ENCODE results near the gene GTF2A2.
"Not testable (repeated sequence)": the region's sequence is repeated elsewhere in the genome, so short reads cannot be mapped to it uniquely, and the experiment has no call there.

Gene GTF2A2

DNA sequence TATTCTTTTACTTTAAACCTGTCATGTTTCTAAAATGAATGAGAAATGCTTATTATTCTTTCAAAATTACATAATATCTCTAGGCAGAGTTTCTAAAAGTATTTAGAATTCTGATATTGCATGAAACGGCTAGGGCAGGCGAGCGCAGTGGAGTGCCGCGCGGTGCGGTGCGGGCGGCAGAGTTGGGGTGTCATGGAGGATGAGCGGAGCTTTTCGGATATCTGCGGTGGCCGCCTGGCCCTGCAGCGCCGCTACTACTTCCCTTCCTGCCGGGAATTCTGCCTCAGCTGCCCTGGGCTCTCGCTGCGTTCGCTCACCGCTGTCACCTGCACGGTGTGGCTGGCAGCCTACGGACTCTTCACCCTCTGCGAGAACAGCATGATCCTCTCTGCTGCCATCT is 19.2 kb upstream of the GTF2A2 start:
- no peak for DNase-seq (ENCODE audit: extremely low read depth in 1 of 2, low read depth in 1 of 2)

DNA sequence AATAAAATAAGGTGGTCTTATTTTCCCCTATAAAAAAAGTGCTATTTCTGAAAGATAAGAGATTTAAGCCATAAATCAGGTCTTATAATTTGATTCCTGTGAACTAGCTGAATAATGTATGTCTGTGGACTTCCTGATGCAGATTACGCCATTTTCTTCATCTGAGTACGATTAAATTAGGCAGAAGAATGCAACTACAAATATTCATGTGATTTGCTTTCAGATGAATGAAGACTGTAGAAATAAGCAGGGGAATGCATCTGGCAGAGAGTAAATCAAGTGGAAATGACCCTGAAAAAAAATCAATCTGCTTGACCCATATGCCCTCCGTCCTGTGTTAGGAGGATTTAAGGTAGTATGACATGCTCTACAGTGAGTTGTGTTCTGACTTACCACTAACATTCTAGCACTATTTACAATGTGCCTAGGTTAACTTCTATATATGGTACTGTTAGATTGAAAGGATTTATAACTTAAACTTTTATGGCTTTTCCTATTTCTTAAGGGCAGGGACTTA is 17.1 kb upstream of the GTF2A2 start:
- no peak for DNase-seq (ENCODE audit: extremely low read depth in 1 of 2, low read depth in 1 of 2)

DNA sequence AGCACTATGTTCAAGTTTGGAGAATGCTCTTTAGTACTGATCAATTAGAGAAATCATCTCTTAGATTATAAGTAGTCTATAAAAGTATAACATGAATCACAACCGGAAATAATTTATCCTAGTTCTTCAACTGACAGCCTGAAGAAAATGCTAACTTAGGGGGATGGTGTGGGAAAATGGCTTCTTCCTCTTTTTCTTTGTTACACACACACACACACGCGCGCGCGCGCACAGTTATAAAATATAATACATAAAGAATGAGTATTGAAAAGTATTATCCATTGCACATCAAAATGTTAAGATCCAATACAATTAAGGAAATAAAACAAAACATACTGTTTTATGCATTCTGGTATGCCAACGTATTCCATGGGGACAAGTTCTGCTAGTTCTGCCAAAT is 11.2 kb upstream of the GTF2A2 start:
- no peak for DNase-seq (ENCODE audit: extremely low read depth in 1 of 2, low read depth in 1 of 2)

DNA sequence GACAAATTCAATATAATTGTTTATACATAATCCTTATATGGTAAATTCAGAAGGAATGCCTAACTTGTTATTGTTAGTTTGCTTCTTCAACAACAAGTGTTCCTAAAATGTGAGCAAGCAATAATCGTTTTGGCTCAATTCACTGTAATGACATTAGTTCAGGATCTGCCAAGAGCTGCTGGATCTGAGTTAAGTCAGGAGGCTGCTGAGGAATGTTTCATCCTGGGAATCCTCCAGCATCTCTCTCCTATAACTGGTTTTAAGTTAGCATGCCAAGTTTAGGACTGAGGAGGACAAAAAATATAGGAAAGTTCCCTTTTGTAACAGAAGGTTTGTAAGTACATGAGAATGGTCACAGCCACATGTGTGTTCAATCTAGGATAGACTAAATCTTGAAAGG is 4.9 kb upstream of the GTF2A2 start:
- DNase-seq (ENCODE audit: extremely low read depth in 1 of 2, low read depth in 1 of 2), result no peak

DNA sequence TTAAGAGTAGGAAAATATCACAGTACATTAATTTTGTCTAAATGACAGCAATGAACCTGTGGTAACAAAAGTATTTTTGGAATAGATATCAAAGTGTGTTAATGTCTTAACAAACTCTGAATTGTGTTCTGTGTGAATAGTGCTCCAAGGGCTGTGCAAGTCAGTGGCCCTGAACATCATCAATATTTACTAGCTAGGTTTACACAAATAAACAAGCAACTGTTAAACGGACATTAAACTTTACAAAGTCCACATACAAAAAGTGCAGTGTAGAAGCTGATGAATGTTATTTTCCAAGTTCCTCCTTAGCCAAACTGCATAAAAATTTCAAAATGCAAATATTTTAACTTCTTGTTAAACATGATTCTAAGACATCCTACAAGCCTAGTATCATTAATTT is 2.1 kb upstream of the GTF2A2 start:
- DNase-seq (ENCODE audit: extremely low read depth in 1 of 2, low read depth in 1 of 2), result no peak

DNA sequence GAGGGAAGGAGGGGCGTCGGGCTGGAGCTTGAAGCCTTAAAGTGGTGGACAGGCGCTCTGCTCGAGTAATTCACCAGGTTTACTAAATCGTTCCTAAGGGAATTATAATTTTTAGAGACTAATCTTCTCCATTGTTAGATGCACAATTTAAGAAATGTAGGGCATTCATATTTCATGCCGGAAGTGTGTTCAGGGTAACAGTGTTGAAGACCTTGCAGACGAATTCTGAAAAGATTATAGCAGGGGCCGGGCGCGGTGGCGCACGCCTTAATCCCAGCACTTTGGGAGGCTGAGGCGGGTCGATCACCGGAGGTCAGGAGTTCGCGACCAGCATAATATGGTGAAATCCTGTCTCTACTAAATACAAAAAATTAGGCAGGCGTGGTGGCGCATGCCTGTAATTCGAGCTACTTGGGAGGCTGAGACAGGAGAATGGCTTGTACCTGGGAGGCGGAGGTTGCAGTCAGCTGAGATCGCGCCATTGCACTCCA is 365 bp upstream of the GTF2A2 start:
- no peak for DNase-seq (ENCODE audit: extremely low read depth in 1 of 2, low read depth in 1 of 2)

DNA sequence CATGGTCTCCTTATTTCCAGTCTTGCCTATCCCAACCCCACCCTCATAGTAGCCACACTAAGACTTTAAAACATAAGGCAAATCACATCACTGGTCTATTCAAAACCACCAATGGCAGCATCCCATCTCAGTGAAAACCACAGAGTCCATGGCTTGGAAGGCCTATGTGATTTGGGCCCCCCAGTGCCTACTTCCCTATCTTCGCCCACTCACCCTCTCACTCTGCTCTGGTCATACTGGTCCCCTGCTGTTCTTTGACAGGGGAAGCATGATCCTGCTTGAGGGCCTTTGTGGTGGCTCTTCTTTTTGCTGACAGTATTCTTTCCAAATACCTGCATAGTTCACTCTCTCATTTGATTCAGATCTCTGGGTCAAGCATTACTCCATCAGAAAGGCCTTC is 3.3 kb downstream of the GTF2A2 start:
- DNase-seq (ENCODE audit: extremely low read depth in 1 of 2, low read depth in 1 of 2), result no peak

DNA sequence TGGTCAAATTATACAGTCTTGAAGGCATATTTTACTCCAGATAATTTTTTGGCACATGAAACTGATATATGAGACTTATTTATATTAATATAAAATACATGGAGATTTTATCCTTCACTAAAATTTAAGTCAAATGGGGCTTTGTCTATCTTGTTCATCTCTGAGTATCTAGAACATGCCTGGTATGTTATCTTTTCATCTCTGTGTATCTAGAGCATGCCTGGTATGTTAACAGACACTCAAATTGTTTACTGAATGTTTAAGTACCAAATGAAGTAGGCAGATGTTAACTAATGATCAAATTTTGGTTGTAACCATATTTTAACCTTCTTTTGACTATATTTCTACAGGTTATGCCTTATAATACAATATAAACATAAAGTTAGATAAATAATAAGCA is 7.7 kb downstream of the GTF2A2 start:
- no peak for DNase-seq (ENCODE audit: extremely low read depth in 1 of 2, low read depth in 1 of 2)

DNA sequence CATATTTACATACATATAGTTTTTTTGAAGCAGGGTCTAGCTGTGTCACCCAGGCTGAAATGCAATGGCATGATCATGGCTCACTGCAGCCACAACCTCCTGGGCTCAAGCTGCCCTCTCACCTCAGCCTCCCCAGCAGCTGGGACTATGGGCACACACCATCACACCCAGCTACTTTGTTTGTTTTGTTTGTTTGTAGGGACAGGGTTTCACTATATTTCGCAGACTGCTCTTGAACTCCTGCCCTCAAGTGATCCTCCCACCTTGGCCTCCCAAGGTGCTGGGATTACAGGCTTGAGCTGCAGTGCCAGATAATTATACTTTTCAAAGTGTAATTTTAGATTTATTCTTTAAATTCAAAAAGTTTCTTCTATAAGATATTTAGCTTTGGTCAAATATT is 10.2 kb downstream of the GTF2A2 start:
- DNase-seq (ENCODE audit: extremely low read depth in 1 of 2, low read depth in 1 of 2), result no peak

DNA sequence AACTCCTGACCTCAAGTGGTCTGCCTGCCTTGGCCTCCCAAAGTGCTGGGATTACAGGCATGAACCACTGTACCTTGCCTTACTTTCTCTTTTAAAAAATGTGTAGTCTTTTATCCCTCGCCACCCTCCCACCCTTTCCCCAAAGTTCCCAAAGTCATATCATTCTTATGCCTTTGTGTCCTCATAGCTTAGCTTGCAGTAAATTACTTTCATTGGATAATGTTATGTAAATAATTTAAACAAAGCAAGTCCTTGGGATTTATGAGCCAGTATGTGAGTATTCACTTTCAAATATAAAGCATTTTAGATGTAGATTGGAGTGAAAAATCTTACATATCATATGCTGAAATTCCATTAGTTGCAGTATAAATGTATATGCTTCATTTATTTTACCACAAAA is 11.0 kb downstream of the GTF2A2 start:
- DNase-seq (ENCODE audit: extremely low read depth in 1 of 2, low read depth in 1 of 2), result no peak

DNA sequence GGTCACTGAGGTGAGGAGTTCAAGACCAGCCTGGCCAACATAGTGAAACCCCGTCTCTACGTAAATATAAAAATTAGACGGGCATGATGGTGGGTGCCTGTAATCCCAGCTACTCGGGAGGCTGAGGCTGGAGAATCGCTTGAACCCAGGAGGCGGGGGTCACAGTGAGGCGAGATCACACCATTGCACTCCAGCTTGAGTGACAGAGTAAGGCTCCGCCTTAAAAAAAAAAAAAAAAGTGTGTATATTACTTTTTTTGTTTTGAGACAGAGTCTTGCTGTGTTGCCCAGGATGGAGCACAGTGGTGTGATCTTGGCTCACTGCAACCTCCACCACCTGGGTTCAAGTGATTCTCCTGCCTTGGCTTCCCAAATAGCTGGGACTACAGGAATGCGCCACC is 11.5 kb downstream of the GTF2A2 start:
- DNase-seq (ENCODE audit: extremely low read depth in 1 of 2, low read depth in 1 of 2), result not testable (repeated sequence)

DNA sequence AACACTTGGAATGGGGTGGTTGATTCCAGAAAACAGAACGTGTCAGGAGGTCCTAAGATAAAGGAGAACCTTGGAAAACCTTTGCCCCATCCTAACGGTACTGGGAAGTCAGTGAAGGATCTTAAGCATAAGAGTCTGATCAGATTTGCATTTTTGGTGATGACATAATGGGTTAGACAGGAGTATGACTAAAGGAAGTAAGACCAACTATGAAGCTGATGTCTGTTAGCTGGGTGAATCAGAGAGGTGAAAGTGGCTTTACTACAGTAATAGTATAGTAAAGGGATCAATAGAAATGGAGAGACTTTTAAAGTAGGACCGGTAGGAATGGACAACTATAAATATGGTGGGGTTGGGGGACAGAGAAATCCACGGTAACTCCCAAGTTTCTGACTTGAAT is 12.6 kb downstream of the GTF2A2 start:
- DNase-seq (ENCODE audit: extremely low read depth in 1 of 2, low read depth in 1 of 2), result no peak

DNA sequence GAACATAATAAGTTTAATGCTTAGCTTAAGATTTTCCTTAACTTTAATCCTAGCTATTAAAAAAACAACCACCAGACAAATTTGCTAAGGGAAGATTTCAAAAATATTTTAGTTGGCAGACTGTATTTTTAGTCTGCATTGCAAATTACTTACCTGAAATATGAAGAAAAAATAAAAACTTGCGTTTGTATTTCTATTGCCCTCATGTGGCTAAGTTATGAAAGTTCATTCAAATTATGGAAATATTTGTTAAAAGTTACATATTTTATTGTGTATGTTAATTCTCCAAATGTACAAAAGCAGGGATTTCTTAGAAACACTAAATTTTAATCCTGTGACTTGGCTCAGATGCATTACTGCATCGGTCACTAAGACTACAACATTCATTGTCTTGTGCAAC is 15.0 kb downstream of the GTF2A2 start:
- no peak for DNase-seq (ENCODE audit: extremely low read depth in 1 of 2, low read depth in 1 of 2)

DNA sequence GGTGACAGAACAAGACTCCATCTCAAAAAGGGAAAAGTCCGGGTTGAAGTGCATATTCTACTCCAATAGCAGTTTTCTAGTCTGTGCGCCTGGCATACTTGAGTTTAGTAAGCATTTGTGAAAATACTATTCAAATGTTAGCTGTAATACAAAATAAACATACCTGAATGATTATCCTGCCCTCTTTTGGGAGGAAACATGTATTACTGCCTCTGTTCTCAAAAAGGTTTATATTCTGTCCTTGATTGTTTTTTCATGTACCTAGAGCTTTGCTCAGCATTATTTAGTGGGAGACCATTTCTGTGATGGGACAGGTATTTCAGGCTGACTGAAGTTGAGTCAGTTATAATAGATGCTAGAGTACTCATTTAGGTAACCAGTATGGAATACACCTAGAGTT is 19.8 kb downstream of the GTF2A2 start:
- not testable (repeated sequence) for DNase-seq (ENCODE audit: extremely low read depth in 1 of 2, low read depth in 1 of 2)

DNA sequence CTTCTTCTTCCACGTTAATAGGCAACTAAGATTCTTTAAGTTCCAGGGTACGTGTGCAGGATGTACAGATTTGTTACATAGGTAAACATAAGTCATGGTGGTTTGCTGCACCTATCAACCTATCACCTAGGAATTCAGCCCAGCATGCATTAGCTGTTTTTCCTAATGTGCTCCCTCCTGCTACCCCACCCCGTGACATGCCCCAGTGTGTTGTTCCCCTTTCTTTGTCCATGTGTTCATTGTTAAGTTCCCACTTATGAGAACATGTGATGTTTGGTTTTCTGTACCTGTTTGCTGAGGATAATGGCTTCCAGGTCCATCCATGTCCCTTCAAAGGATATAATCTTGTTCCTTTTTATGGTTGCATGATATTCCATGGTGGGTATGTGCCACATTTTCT is 21.1 kb downstream of the GTF2A2 start:
- no peak for DNase-seq (ENCODE audit: extremely low read depth in 1 of 2, low read depth in 1 of 2)

DNA sequence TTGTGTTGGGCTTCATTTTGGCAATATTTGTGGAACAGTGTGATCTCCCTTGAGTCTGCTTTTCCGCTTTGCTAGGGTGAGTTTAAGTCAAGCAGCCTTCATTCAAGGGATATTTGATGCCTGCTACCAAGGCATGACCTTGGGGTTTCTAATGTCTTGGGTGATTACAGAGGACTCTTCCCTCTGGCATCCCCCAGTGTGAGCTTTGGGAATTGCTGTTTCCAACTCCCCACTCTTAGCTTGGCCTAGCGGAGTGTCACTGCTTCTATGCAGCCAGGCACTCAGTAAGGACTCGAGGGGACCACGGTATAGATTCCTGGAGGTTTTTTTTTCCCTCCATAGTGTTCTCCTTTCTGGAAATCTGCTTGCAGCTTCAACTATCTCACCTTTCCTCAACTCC is 24.6 kb downstream of the GTF2A2 start:
- DNase-seq (ENCODE audit: extremely low read depth in 1 of 2, low read depth in 1 of 2), result no peak

DNA sequence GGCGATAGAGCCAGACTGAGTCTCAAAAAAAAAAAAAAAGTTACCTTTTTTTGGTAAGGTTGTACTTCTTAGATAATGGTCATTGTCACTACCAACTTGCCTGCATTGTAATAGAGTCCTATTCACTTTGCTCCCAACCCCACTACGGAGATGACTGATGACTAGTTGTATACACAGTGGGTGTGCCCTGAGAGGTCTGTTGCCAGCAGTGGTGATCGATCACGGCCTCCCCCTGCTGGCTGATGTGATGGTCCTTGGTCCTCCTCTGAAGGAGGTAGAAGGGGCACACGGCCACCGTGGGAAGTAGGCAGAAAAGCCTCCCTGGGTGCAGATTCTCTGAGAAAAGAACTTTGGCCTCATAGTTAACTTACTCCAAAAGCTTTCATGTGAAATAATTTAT is 35.0 kb downstream of the GTF2A2 start:
- DNase-seq (ENCODE audit: extremely low read depth in 1 of 2, low read depth in 1 of 2), result peak; percentile 33 to 52

DNA sequence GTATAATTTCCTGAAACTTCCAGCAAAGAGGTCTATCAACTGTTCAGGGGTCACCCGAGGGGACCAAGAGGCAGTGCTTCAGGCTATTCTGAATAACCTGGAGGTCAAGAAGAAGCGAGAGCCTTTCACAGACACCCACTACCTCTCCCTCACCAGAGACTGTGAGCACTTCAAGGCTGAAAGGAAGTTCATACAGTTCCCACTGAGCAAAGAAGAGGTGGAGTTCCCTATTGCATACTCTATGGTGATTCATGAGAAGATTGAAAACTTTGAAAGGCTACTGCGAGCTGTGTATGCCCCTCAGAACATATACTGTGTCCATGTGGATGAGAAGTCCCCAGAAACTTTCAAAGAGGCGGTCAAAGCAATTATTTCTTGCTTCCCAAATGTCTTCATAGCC is 38.9 kb downstream of the GTF2A2 start:
- no peak for DNase-seq (ENCODE audit: extremely low read depth in 1 of 2, low read depth in 1 of 2)

DNA sequence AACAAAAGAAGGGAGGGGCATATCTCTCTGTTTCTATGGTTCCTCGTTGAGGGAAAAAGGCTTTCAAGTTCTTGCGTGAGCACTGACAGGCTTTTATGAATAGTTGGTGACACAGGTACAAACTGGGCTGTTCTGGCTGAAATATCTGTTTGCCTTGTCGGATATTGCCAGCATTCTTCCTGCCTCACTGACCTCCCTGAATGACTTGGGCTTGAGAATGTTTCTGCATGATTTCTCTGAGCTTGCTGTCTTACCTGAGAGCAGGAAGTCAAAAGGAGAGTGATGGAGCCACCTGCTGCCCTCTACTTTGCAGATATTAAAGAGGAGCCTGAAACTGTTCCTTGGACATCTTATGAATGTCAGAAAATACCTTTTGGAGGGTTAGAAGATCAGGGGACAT is 40.9 kb downstream of the GTF2A2 start:
- no peak for DNase-seq (ENCODE audit: extremely low read depth in 1 of 2, low read depth in 1 of 2)

DNA sequence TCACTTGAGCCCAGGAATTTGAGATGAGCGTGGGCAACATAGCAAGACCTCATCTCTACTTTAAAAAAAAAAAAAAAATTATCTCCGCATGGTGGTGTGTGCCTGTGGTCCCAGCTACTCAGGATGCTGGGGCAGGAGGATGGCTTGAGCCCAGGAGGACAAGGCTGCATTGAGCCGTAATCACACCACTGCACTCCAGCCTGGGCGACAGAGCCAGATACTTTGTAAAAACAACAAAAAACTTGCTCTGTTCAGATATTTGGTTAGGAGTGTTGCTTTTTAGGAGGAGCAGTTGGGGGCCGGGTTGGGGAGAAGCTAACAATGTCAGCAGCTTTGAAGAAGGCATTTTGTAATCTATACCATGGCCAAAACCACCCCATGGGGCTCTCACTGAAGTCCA is 41.7 kb downstream of the GTF2A2 start:
- no peak for DNase-seq (ENCODE audit: extremely low read depth in 1 of 2, low read depth in 1 of 2)

DNA sequence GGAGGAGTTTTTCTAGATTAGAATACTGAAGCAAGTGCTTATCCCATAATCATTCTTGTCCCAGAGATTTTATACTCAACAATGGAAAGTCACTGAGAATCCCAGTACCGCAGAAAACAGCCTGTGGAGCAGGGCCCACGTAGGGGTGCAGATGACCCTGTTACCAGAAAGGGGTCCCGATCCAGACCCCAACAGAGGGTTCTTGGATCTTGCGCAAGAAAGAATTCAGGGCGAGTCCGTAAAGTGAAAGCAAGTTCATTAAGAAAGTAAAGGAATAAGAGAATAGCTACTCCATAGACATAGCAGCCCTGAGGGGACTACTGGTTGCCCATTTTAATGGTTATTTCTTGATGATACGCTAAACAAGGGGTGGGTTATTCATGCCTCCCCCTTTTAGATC is 43.2 kb downstream of the GTF2A2 start:
- DNase-seq (ENCODE audit: extremely low read depth in 1 of 2, low read depth in 1 of 2), result no peak

DNA sequence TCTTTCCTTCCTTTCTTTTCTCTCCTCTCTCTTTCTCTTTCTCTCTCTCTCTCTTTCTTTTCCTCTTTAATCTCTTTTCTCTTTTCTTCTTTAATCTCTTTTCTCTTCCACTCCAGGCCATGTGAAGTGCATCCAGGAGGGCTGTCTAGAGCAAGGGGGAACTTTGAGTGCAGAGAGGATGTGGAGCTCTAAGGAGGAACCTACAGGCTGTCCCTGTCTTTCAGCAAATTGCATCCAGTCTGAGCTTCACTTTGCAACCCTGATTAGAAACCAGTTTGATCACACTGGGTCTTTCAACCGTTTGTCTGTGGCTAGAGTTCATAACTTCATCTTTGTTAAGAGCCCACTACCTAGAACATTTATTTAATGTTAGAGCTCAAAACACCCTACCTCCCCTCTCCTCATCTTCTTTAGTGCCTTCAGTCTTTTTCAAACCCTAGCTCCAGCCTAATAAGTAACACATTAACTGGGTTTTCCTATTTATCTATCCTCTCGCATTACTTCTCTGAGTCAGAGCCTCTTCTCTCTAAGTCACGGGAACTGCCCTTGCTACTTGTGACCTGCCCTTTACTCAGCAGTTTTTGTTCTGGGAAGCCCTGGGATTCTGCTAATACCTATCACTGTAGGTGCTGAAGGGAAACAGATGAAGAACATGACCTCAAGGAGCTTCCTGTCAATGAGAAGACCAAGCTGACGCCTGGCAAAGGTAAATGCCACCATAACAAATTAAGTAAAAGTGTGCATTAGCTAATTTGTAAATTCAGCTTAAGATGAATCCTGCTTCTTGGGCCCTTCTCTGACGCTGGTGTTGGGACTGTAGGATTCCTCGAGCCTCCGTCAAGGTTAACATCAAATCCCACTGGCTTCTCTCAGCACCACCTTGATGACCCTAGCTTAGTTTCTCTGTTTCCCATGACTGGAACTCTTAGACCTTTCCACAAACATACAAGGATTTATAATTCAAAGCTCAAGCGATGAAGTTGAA is 45.7 kb downstream of the GTF2A2 start, which contains the start of gene GCNT3:
TSS of gene GCNT3 (plus strand) at position 508 of the 985 bp plus-strand sequence. CDS start 6,456 bp downstream, outside the sequence.
- DNase-seq (ENCODE audit: extremely low read depth in 1 of 2, low read depth in 1 of 2), result no peak

All from stimulated activated CD8-positive, alpha-beta memory T cell treated with anti-CD3 and anti-CD28 coated beads, Interleukin-7, amount 100 ng/mL, for 48 hours (primary cell).